Stimulated activated CD4-positive, alpha-beta T cell treated with anti-CD3 and anti-CD28 coated beads, Interleukin-1b, Interleukin-23, amount 100 ng/mL, for 24 hours (primary cell): Measurements from ENCODE around the gene ZNF311.
A peak's percentile ranks its signal among the peaks of the same experiment; 100 is the strongest.

ENCODE experiments used
- DNase-seq, 4 experiments: peaks; one replicate each; pipeline ENCODE4 v3.0.0-alpha.2; 2020; ENCODE audit warnings: low read depth in 4 of 4, low spot score in 1 of 4

ZNF311 gene

DNA sequence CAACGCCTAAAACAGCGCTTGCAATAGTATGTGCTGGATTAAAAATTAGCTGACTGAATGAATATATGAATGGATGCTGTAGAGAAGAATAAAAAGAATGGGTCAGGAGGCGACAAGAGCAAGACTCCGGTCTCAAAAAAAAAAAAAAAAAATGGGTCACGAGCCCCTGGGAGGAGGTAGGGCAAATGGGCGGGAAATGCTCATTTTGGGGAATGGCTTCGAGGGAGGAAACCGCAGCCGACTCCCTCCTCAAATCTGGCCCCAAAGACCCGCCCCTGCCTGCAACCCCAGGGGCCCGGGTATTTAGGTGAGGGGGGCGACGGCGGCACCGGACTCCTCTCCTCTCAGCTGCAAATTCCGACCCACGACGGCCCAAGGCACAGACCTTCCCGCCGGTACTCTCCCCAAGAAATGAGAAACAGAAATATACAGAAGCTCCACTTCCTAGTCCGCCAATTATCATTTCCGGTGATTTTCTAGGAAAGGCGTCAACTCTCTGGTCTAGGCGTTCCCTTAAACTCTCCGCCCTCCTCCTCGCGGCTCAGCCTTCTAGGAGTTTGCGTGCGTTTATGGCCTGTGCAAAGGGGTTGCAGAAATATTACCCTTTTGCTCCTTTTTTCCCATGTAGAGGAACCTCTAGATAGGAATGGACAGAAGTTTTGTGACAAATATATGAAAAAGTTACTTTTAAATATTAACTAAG lies at the start of gene ZNF311:
Gene ZNF311 (minus strand): TSS at position 133 of the 703 bp plus-strand sequence. CDS start 1,361 bp downstream, outside the sequence.
- no peak for DNase-seq

DNA sequence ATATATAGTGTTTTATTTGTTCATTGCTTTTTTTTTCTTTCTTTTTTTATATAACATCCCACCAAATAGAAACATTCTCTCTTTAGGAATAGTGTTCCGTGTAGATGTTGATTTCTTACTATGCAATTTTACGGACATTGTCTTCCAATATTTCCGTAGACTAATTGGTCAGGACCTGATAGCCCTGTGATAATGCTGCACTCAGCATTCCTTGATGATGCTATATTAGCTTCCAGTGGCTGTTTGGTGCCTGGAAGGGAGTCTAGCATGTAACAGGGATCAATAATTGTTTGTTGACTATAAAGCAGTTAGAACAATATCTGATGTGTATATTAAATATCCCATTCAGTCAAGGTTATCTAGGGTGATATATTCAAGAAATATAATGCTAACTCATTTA lies 46.6 kb upstream of the ZNF311 start:
- DNase-seq = no peak

DNA sequence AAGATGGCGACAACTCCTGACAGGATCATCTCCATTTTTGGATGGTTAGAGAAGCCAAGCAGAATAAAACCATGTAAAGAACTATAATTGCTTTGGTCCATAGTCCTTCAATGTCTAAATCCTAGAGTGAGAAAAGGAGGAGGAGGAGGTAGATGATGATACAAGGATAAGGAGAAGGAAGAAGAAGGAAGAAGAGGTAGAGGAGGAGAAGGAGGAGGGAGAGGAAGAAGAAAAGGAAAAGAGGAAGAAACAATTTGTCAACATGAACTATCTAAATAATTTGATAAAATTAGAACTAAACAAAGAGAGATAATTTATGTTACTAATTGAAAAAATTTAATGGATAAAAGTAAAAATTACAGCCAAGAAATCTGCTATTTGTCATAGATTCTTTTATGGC lies 40.0 kb upstream of the ZNF311 start, which contains the start of gene OR2W1:
Gene OR2W1 (minus strand): TSS at position 101 of the 400 bp plus-strand sequence. CDS start 0 bp downstream, at position 101.
- no peak for DNase-seq

DNA sequence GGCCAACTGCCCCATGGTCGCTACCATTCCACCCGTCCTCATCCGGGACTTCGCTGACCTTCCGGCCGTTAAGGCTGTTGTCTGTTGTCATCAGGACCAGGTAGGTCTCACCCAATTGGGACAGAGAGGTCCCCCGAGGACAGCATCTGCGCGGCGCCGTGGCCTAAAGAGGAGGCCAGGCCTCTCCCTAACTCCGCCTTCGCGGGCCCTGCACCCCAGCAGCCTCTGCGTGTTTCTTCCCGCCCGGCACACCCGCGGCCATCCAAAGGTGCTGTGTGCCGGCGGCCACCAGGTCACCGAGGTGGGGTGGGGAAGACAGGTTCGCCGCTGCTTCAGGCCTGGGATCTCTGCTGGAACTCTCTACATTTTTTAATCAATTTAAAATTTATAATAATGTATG lies 30.8 kb upstream of the ZNF311 start:
- no peak for DNase-seq

DNA sequence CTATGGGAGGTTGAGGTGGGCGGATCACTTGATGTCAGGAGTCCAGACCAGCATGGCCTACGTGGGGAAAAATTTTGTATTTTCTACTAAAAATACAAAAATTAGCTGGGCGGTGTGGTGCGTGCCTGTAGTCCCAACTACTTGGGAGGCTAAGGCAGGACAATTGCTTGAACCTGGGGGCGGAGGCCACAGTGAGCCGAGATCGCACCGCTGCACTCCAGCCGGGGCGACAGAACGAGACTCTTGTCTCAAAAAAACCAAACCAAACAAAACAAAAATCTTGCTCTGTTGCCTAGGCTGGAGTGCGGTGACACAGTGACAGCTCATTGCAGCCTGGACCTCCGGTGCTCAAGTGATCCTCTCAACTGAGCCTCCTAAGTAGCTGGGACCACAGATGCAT lies 23.7 kb upstream of the ZNF311 start:
- DNase-seq = no peak

DNA sequence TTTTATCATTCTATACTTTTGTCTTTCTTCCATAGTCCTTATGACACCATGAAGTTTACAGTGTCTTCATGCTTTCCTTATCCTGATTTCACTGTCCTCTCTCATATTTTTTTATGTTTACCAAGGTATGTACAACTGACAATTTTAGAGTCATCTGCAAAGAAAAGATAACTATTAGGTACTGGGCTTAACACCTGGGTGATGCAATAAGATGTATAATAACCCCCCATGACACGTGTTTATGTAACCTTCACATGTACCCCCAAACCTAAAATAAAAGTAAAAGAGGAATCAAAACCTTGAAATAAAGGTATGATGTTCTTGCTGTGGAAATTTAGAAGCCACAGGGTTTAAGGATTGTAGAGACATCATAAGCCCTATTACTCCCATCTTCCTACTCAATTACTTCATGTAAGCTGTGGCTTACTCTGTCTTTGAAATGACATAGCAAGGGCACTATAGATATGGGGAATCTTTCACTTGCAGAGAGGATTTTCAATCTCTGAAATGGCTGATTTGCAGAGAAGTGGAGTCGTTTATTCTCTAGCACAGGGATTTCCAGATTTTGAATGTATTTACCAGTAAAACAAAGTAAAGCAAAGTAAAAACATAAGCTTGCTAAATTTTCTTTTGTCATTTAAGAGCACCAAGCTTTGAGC lies 20.9 kb upstream of the ZNF311 start:
- no peak for DNase-seq

DNA sequence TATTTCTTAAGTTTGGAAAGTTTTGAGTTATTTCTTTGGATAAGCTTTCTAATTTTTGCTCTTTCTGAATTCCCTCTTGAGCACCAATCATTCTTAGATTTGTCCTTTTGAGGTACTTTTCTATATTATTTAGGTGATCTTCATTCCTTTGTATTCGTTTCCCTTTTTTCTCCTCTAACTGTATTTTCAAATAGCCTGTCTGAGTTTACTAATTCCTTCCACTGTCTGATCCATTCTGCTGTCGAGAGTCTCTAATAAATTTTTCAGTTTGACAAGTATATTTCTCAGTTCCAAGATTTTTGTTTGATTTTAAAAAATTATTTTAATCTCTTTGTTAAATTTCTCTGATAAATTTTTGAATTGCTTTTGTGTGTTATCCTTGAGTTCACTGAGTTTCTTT lies 16.3 kb upstream of the ZNF311 start:
- DNase-seq = no peak

DNA sequence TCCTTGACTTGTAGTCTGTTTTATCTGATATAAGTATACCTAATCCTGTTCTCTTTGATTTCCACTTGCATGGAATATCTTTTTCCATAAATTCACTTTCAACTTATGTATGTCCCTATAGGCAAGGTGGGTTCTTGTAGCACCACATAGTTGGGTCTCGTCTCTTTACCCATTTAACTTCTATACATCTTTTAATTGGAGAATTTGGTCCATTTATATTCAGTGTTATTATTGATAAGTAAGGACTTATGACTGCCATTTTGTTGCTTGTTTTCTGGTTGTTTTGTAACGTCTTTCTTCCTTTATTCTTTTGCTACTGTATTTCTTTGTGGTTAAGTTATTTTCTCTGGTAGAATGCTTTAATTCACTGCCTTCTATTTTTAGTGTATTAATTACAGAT lies 14.5 kb upstream of the ZNF311 start:
- DNase-seq = no peak

DNA sequence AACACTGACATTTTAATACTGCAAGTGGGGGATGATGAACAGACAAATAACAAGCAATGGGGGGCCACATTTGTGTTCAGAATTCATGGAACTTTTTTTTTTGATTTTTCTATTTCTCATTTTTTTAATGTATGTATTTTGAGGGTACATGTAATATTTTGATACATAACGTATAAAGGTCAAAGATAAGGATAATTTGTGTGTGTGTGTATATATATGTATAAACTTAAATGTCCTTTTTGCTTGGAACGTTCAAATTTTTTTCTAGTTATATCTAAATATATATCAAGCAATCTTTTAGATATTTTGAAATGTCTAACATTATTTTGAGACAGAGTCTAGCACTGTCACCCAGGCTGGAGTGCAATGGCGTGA lies 12.3 kb upstream of the ZNF311 start:
- DNase-seq = no peak

DNA sequence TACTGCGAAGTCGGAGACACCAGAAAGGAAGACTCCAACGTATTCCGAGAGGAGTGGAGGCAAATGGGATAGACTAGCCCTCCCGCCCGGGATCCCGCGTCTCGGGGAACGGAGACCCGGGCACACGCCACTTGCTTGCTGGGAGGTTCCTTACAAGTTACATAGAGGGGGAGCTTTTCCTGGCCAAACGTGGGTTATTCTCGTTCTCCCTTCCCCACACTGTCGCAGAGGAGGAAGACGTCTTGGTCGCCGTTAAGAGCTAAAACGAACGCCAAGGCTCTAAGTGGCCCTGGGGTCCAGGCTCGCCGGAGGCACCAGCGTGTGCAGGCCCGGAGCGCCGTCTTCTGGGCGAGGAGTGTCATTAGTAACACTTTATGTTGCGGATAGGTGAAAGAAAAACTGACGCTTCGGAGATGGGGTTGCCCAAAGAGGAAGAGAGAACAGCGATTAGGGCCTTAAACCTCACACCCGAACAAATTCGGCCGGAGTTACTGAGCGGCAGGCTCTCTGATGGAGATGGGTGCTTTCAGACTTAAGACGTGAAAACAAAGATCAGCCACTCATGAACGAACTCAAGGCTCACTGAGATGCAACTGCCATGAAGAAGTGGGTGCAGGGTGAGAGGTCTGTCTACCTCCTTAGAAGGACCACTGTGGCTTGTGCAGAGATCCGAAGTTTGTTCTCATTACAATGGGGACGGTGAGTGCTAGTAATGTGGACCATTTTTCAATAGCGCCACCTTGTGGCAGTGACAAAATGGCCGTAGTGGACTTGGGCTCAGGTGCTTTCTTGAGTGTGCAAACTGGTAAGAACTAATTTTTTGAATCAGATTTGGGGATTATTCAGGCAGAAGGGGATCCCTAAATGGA lies 11.7 kb upstream of the ZNF311 start:
- DNase-seq = peak; percentile 70 to 72 (median 72)

DNA sequence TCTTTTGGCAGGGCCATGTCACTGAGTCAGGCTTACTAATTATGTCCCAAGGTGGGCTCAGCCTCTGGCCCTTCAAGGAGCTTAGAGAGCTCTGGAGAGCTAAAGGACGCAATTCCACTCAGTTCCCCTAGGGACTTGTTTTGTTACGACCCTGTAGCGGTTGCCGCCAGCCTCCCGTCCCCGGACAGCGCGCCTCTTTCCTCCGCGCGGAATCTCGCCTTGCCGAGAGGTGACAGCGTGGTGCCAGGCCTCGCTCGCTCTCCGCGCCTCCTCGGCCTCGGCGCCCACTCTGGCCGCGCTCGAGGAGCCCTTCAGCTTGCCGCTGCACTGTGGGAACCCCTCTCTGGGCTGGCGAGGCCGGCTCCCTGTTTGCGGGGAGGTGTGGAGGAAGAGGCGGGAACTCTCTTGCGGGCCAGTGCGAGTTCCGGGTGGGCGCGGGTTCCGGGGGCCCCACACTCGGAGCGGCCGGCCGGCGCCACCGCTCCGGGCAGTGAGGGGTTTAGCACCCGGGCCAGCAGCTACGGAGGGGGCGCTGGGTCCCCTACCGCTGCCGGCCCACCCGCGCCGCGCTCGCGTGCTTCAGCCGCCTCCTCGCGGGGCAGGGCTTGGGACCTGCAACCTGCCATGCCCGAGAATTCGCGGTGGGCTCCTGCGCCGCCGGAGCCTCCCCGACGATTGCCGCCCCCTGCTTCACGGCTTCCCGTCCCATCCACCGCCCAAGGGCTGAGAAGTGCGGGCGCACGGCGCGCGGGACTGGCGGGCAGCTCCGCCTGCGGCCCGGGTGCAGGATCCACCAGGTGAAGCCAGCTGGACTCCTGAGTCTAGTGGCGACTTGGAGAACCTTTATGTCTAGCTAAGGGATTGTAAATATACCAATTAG lies 9.9 kb upstream of the ZNF311 start:
- DNase-seq = no peak

DNA sequence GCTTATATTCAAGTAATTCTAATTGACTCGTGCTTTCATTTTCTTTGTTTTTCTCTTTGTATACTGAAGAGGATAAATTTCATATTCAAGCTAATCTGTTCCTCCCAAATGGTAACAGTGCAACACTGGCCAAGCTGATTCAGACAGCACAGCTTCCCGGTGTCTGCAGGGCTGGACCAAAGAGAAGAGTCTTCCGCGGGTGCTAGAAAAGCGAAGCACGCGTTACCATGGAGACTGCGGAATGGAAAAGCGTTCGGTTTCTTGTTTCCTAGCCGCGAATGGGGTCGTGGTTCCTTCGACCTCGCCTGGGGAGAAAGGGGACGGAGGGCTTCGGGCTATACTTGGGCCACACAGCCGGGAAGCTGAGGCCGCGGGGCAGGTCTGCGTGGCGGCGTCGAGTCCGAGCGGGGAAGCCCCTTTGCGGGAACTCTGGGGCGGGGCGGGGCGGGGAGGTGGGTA lies 6.2 kb upstream of the ZNF311 start:
- DNase-seq = peak in 1 of 4 experiments; percentile 7

DNA sequence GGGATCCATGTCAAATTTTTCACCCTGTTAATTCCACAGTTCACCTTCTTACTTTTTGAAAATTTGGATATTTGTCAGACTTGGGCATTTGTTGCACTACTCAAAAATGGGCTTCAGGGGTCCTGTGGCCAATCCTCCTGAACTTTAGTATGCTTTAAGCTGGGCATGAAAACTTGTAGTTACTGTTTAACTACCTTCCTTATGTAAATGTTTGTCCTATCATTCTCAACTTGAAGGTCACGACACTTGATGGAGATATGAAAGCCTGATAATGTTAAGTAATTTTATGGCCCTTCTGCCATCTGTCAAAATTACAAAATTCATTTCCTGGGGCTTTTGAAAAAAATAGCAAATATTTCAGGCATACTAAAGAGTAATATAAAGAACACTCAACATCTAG lies 4.2 kb upstream of the ZNF311 start:
- DNase-seq = no peak

DNA sequence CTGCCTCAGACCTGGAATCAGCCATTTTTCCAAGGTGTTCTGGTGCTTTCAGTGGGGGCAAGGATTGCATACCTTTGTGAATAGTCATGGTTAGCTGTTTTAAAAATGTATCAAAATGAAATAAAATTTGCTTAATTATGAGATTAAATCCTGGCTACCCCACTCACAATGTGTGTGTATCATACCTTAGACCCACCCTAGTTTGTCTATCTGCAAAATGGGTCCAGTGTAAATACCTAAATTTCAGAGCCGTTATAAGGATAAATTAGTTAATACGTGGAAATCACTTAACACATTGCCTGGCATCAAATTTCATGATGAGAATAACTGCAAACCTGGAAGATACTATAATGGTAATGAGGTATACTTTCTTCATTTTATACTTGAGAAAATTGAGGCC lies 3.0 kb upstream of the ZNF311 start:
- no peak for DNase-seq

DNA sequence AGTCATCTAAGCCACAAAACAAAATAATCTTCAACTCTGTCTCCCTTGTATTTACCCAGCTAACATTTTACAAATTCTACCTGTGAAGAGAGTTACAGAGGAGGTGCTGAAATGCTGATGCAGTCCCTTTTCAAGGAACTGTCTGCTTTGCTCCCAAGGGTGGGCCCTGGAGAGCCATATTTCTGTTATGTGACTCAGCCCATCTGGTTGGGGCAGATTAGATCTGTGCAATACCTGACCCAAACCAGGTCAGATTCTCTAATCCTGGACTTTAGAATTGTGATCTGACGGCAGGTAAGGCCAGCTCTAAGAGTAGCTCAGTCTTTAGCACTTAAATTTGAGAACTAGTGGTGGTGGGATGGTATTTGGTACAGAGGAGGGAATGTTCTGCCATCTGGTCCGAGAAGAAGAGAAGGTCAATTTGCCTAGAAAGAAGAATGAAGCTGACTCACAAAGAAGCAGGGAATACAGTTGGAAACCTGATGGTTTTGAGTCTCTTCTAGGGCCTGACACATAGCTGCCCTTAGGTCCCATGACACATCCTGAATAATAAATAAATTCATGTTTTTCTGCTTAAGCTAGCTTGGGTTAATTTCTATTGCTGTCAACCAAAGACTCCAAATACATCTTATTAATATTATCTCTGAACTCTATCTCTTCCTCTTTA lies 8.1 kb downstream of the ZNF311 start:
- DNase-seq = no peak

DNA sequence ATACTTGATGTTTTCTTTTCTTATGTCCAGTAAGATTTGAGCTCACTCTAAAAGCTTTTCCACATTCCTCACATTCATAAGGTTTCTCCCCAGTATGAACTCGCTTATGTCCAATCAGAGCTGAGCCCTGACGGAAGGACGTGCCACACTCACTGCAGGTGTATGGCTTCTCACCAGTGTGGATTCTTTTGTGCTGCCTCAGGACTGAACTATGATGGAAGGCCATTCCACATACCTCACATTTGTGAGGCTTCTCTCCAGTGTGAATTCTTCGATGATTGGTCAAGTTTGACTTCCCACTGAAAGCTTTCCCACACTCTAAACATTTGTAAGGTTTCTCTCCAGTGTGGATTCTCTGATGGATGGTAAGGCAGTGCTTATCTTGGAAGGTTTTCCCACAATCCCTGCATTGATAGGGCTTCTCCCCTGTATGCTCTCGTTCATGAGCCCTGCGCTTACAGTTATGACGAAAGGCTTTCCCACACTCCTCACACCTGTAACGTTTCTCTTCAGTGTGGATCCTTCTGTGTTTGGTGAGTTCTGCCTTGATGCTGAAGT lies 9.9 kb downstream of the ZNF311 start:
- no peak for DNase-seq

DNA sequence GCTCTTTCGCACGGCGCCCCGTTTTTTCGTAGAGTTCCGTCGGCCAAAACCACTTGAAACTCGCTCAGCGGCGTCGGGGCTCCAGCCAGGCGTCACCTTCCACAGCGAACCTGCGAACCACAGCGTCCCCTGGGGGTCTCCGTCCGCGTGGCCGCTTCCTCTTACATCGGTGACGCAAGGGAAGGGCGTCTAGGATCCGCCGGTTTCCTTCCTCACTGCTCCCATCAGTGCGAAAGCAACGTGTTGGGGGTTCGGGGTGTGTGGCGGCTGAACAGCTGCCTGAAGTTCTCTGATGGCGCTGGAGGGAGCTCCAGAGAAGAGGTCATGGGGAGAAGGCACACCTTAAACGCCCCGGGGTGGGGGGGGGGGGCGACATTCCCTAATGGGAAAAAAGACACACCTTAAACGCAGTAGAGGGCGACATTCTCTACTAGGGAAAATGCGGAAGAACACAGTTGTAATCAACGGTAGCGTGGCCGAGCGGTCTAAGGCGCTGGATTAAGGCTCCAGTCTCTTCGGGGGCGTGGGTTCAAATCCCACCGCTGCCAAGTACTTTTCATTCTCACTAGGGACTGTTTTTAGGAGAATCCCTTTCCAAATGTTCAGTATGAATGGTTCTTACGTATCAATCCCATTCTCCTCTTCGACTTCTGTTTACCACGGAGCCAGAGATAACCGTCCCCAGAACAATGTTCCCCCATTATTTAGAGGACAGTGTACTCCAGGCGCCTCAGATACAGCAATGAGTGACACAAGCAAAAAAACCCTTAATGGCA lies 16.4 kb downstream of the ZNF311 start:
- peak in 3 of 4 experiments; percentile 39 to 71 (median 61) for DNase-seq

DNA sequence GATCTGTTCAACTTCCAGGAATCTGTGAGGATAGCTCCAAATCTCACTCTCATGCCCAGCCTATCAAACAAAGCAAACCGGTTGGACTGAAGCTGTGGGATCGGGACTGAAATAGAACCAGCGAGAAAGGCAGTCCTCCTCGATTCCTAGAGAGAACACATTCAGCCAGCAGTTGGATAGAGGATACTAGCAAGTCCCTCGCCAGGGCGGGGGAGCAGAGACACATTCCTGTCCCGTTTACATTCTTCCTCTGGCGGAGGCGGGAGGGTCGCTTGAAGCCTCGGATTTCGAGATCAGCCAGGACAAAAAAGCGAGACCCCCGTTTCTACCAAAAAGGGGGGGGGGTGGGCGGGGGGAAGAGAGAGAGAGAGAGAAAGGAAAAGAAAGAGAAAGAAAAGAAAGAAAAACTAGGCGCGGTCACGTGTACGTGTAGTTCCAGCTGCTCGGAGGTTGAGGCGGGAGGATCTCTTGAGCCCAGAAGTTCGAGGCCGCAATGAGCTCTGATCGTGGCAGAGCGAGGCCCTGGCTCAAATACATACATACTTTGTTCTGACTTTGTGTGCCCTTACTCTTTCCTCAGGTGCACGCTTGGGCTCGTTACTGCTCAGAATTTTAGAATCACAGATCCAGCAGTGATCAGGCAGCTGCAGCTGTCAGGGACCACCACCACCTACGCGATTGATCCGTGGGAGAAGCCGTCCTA lies 19.5 kb downstream of the ZNF311 start:
- no peak for DNase-seq

DNA sequence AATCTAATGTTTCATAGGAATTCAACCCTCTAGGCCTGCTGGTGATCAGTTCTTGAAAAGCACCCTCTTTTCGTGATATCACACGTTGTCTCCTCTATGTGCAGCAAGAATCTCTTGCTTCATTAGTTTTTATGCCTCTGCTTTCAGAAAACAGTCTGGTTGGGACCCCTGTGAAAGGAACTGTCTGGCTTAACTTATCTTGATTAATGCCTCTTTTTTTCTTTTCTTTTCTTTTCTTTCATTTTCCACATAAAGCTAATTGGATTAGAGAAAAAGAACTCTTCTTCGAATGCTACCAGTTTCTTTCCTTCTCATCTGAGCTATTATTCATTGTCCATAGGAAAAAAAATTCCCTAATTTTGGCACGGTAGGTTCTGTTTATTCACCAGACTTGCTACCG lies 21.3 kb downstream of the ZNF311 start:
- DNase-seq = no peak
